Frontal cortex (tissue), 4 donors: ENCODE measurements around the gene CHRFAM7A. TPM values are rescaled to one million over a fixed set of nuclear protein-coding genes. Genes with fewer than 3 reads are reported as not detected.
"Not testable (repeated sequence)": the region's sequence is repeated elsewhere in the genome, so short reads cannot be mapped to it uniquely, and the experiment has no call there.

Source experiments
- DNase-seq, 2 donors: peaks; one replicate each; pipeline ENCODE4 v3.0.0; 2012; ENCODE audit warnings: low spot score in 2 of 2
- FAIRE-seq: peaks from 2 replicates; lab custom pipeline; 2012; peaks lifted over from hg19 to GRCh38; lab: Jason Lieb, UNC
- small RNA-seq: library from RNA; depleted of rRNA; stranded (forward); fragments of <200 nt; gene quantifications from one replicate; pipeline ENCODE3, GENCODE V24; 2014
- total RNA-seq: library from RNA; depleted of rRNA; stranded (reverse); fragments of >200 nt; gene quantifications from one replicate; pipeline ENCODE4 v1.2.3, GENCODE V29; 2014
- donor health status: control.
- donor health status: control.
- donor health status: control.

CHRFAM7A gene
- total RNA-seq, 1 donor from 2014 or later = 2.0 TPM

DNA sequence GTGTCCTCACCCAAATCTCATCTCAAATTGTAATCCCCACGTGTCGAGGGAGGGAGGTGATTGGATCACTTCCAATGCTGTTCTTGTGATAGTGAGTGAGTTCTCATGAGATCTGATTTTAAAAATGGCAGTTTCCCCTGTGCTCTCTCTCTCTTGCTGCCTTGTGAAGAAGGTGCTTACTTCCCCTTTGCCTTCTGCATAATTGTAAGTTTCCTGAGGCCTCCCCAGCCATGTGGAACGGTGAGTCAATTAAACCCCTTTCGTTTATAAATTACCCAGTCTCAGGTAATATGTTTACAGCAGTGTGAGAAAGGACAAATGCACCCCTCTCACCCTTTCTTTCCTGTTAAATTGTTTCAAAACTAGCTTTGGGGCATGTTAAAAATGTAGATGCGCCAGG is 59.2 kb downstream of the CHRFAM7A start:
- FAIRE-seq, DNase-seq: not testable (repeated sequence)

DNA sequence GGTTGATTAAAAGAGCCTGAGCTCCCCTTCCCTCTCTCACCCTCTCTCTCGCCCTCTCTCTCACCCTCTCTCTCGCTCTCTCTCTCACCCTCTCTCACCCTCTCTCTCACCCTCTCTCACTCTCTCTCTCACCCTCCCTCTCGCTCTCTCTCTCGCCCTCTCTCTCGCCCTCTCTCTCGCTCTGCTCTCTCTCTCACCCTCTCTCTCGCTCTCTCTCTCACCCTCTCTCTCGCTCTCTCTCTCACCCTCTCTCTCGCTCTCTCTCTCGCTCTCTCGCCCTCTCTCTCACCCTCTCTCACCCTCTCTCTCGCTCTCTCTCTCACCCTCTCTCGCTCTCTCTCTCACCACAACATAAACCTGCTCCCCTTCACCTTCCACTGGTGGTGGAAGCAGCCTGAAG is 67.2 kb downstream of the CHRFAM7A start:
- not testable (repeated sequence) for FAIRE-seq, DNase-seq

DNA sequence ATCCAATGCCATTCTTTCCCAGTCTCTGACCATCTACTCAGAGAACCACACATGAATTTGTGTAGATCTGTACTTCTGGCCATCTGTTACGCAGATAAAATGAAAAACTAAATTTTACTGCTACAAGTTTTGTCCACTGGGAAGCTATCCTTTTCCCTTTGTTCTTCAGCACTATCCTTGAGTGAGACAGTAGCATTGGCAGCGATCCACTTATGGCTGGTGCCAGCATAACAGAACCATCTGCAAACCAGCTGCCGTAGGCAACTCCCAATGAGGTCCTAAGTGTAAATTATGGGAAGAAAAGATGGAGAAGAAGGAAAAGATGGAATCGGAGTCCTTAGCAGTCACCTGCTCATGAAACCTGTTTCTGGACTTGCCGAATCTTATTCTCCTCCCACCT is 72.3 kb downstream of the CHRFAM7A start:
- not testable (repeated sequence) for DNase-seq, FAIRE-seq

DNA sequence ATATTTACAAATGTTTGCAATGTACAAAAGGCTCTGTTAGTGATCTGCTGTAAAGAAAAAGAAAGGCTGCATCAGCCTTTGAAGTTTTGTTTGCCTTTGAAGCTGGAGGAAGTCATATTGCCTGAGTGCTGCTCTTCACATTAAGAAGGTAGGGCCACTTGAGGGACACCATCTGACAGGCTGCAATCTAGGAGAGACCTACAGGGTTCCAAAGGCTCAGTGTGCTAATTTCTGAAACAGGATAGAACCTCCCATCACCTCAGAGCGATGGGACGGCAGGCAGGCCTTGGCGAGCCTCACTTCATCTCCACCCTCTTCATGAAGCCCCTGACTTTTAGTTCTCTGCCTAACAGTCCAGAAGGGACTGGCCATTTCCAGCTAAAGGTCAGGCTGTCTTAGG is 77.6 kb downstream of the CHRFAM7A start:
- not testable (repeated sequence) for FAIRE-seq, DNase-seq

DNA sequence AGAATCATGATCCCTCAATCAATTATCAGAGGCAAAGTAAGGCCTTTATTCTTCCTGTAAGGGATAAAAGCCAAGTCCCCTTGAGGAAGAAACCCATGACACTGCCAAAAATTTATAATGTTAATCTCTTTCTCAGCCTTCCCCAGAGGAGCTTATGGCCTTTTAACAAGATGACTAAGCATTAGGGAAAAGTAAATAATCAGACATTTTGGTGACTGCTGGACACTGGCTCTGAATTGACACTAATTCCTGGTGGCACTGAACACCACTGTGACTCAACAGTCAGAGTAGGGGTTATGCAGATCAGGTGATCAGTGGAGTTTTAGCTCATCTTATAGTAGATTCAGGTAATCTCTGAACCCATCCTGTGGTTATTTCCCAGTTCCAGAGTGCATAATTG is 82.8 kb downstream of the CHRFAM7A start:
- FAIRE-seq, DNase-seq: not testable (repeated sequence)

Small RNA genes within 50 kb of the gene (small RNA-seq; reads per million reads assigned to genes)
- gene AC019322.2 (not detected), gene RF00019 (not detected), gene RF00096 (not detected), gene RN7SL196P (not detected)

Other genes with a start within 250 kb of the CHRFAM7A start
- 0.82 TPM for gene GOLGA8R, start 20.7 kb upstream of the CHRFAM7A start, total RNA-seq
- gene GOLGA8Q, start 158.5 kb upstream of the CHRFAM7A start, total RNA-seq = not detected
- 0.41 TPM for gene GOLGA8H, start 210.5 kb upstream of the CHRFAM7A start, total RNA-seq